Right forelimb (tissue), 1 donor: ENCODE data around the gene PKD1L1.

Experiments used
- DNase-seq: peaks from one replicate; pipeline ENCODE4 v3.0.0-alpha.2; 2018

The PKD1L1 gene

GRCh38 chr7:47726047-47726726, 222.1 kb downstream of the PKD1L1 start:
- no peak for DNase-seq

GRCh38 chr7:47725031-47725780, 223.1 kb downstream of the PKD1L1 start:
- no peak for DNase-seq
